K562 (cell line): ENCODE data around the gene RMC1. TPM values are rescaled to one million over a fixed set of nuclear protein-coding genes. Genes with fewer than 3 reads are reported as not detected.
A peak's percentile ranks its signal among the peaks of the same experiment; 100 is the strongest.

Experiments used
- BRF1 ChIP-seq: IDR thresholded peaks from 3 replicates; pipeline ENCODE4 v1.6.1; 2011; ENCODE audit warnings: borderline replicate concordance, mild to moderate bottlenecking; ENCODE audit not compliant: insufficient read length; ENCODE audit errors: extremely low read depth
- CBX5 ChIP-seq: IDR thresholded peaks from 2 replicates; pipeline ENCODE4 v1.6.1; 2014; ENCODE audit warnings: low read depth, borderline replicate concordance
- JUND ChIP-seq, 2 experiments: IDR thresholded peaks; 2 replicates in 1 of 2; 3 replicates in 1 of 2; pipeline ENCODE4 v1.6.1; 2011; ENCODE audit warnings: borderline replicate concordance in 2 of 2, low read depth in 2 of 2, low read length in 2 of 2, improper control_type of control experiment in 1 of 2, missing biosample characterization in 1 of 2, missing genetic modification characterization in 1 of 2, missing genetic modification reagents in 1 of 2
- MAFF ChIP-seq: IDR thresholded peaks from 2 replicates; pipeline ENCODE4 v1.6.1; 2012; ENCODE audit warnings: low read length, improper control_type of control experiment
- NRF1 ChIP-seq, 2 experiments: fragments of 450-650 bp; IDR thresholded peaks in 1 of 2; conservative IDR thresholded peaks in 1 of 2; 2 replicates each; pipeline ENCODE4 v1.6.1; 2014; ENCODE audit warnings: mild to moderate bottlenecking in 2 of 2
- PTRF ChIP-seq: fragments of 450-650 bp; IDR thresholded peaks from 2 replicates; pipeline ENCODE4 v1.6.1; 2016; ENCODE audit warnings: mild to moderate bottlenecking, missing genetic modification characterization, missing compliant biosample characterization
- RAD21 ChIP-seq, 2 experiments: fragments of 250-450 bp in 1 of 2; fragments of 450-650 bp in 1 of 2; sonication (Bioruptor Pico) in 1 of 2; formaldehyde crosslinking in 1 of 2; IDR thresholded peaks in 1 of 2; conservative IDR thresholded peaks in 1 of 2; 2 replicates each; pipeline versions ENCODE4 v1.4.0 to v1.8.0; 2020 to 2022; ENCODE audit warnings: mild to moderate bottlenecking in 2 of 2, moderate library complexity in 1 of 2
- U2AF1 ChIP-seq: fragments of 200-400 bp; formaldehyde crosslinking; optimal IDR thresholded peaks from 2 replicates; pipeline ENCODE3; 2017; ENCODE audit warnings: mild to moderate bottlenecking, low read depth, low read length, moderate library complexity
- ZNF263 ChIP-seq: sonication (generic); formaldehyde crosslinking; IDR thresholded peaks from 2 replicates; pipeline ENCODE4 v1.8.0; 2022; ENCODE audit warnings: mild to moderate bottlenecking, missing genetic modification reagents, borderline replicate concordance
- ZNF507 ChIP-seq: conservative IDR thresholded peaks from 2 replicates; pipeline ENCODE4 v1.6.1; 2017; ENCODE audit warnings: missing genetic modification characterization, missing compliant biosample characterization
- ZNF561 ChIP-seq: fragments of 450-650 bp; formaldehyde crosslinking; conservative IDR thresholded peaks from 2 replicates; pipeline ENCODE4 v1.4.0; 2020; ENCODE audit warnings: mild to moderate bottlenecking, moderate library complexity
- polyA plus RNA-seq, 8 experiments: library from polyadenylated mRNA; depleted of rRNA in 4 of 8; stranded (reverse) in 5 of 8; unstranded in 3 of 8; fragments of >200 nt; fragmentation: Nextera tagmentation in 2 of 8; fragmentation: Illumina TruSeq in 1 of 8; extraction: Ambion mirVana in 2 of 8; extraction: Trizol in 1 of 8; gene quantifications; 2 replicates each; pipeline versions ENCODE4 v1.2.1 to v1.2.3, GENCODE V29; 2011 to 2014; ENCODE audit warnings: inconsistent platforms in 1 of 8, missing spikeins in 1 of 8
- total RNA-seq, 7 experiments: library from RNA; depleted of rRNA in 6 of 7; stranded (reverse); fragments of >200 nt in 6 of 7; fragmentation: Illumina TruSeq in 2 of 7; extraction: Trizol in 2 of 7; gene quantifications; 2 replicates each; pipeline versions ENCODE4 v1.2.1 to v1.2.3, GENCODE V29; 2011 to 2021; ENCODE audit warnings: low replicate concordance in 1 of 7
- TF ChIP-seq, protein P1 (sequence below): fragments of 250-450 bp; sonication (Bioruptor Pico); IDR thresholded peaks from 2 replicates; pipeline ENCODE4 v1.5.0; 2021; ENCODE audit warnings: mild to moderate bottlenecking, borderline replicate concordance
- TF ChIP-seq, protein P2 (sequence below): sonication (generic); formaldehyde crosslinking; IDR thresholded peaks from 2 replicates; pipeline ENCODE4 v1.8.0; 2022; ENCODE audit warnings: mild to moderate bottlenecking, missing genetic modification reagents
- TF ChIP-seq, protein P3 (sequence below), 3 experiments: IDR thresholded peaks in 2 of 3; conservative IDR thresholded peaks in 1 of 3; 2 replicates each; pipeline ENCODE4 v1.5.1; 2011 to 2012; ENCODE audit warnings: low read length in 3 of 3, mild to moderate bottlenecking in 3 of 3, control low read depth in 2 of 3, improper control_type of control experiment in 1 of 3, inconsistent platforms in 1 of 3, low read depth in 1 of 3, mixed read lengths in 1 of 3, moderate library complexity in 1 of 3; ENCODE audit not compliant: insufficient read depth in 2 of 3

Gene RMC1
- total and polyA plus RNA-seq, 9 of the 15 experiments (the other 6 are each of a cell fraction or from before 2014, with no cell fraction given), result 7.5 to 42.4 (median 35.5) TPM

DNA sequence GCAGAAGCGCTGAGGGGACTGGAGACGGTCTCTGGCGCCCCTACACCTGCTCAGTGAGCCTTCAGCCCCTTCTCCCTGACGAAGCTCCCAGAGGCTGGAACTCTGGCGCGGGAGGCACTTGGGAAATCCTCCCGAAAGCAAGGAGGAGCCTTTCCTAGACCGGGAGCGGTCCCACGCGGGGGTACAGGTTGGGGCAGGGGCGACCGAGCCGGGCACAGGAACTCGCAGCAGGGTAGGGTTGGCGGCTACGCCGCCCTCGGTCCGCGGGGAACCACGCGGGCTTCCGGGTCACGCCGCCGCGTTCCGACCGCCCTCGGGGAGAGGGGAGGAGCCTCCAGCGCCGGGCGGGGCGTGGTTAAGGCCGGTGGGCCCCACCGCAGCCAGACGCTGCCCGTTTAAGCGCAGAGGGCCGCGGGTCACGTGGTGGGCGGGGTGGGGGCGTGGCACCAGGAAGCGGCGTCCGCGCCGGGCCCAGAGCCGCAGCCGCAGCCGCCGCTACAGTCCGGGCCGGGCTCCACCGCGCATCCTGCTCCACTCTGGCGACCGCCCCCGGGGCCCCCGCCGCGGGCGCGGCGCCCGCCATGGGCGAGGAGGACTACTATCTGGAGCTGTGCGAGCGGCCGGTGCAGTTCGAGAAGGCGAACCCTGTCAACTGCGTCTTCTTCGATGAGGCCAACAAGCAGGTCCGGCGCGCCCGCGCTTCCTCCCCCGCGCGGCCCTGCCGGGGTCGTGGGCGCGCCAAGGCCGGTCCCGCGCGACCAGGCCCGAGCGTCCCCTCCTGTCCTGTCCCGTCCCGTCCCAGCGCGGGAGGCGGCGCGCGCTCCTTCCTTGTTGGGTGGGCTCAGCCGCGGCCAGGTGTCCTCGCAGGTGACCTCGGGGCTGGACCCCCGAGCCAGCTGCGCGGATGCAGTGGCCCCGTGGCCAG, at the start of gene RMC1 (continued):
- TF ChIP-seq JUND (IDR thresholded peaks at IDR 0.05; ENCODE audit: borderline replicate concordance, low read depth, low read length) (peak; percentile 82), JUND (tag; IDR thresholded peaks at IDR 0.05; ENCODE audit: borderline replicate concordance, low read depth, low read length) (no peak; the same call in 2 of the 3 replicates), ZNF561 (CRISPR knock-in tag) (no peak), CBX5 (no peak), PTRF (tag) (no peak), U2AF1 (no peak), ZNF263 (peak; percentile 62; the same call in 1 of the 2 replicates), ZNF507 (tag) (no peak), MAFF (no peak), RAD21 (CRISPR knock-in tag; conservative IDR thresholded peaks at IDR 0.05 in 1 of 2, IDR thresholded peaks at IDR 0.05 in 1 of 2) (peak in 1 of 2 experiments; percentile 50; a peak in 3 of 4 replicates), BRF1 (no peak), NRF1 (conservative IDR thresholded peaks at IDR 0.05 in 1 of 2, IDR thresholded peaks at IDR 0.05 in 1 of 2) (peak; percentile 73 to 74)
- TF ChIP-seq, protein P1, sequence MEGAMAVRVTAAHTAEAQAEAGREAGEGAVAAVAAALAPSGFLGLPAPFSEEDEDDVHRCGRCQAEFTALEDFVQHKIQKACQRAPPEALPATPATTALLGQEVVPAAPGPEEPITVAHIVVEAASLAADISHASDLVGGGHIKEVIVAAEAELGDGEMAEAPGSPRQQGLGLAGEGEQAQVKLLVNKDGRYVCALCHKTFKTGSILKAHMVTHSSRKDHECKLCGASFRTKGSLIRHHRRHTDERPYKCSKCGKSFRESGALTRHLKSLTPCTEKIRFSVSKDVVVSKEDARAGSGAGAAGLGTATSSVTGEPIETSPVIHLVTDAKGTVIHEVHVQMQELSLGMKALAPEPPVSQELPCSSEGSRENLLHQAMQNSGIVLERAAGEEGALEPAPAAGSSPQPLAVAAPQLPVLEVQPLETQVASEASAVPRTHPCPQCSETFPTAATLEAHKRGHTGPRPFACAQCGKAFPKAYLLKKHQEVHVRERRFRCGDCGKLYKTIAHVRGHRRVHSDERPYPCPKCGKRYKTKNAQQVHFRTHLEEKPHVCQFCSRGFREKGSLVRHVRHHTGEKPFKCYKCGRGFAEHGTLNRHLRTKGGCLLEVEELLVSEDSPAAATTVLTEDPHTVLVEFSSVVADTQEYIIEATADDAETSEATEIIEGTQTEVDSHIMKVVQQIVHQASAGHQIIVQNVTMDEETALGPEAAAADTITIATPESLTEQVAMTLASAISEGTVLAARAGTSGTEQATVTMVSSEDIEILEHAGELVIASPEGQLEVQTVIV, result no peak
- TF ChIP-seq, protein P2, sequence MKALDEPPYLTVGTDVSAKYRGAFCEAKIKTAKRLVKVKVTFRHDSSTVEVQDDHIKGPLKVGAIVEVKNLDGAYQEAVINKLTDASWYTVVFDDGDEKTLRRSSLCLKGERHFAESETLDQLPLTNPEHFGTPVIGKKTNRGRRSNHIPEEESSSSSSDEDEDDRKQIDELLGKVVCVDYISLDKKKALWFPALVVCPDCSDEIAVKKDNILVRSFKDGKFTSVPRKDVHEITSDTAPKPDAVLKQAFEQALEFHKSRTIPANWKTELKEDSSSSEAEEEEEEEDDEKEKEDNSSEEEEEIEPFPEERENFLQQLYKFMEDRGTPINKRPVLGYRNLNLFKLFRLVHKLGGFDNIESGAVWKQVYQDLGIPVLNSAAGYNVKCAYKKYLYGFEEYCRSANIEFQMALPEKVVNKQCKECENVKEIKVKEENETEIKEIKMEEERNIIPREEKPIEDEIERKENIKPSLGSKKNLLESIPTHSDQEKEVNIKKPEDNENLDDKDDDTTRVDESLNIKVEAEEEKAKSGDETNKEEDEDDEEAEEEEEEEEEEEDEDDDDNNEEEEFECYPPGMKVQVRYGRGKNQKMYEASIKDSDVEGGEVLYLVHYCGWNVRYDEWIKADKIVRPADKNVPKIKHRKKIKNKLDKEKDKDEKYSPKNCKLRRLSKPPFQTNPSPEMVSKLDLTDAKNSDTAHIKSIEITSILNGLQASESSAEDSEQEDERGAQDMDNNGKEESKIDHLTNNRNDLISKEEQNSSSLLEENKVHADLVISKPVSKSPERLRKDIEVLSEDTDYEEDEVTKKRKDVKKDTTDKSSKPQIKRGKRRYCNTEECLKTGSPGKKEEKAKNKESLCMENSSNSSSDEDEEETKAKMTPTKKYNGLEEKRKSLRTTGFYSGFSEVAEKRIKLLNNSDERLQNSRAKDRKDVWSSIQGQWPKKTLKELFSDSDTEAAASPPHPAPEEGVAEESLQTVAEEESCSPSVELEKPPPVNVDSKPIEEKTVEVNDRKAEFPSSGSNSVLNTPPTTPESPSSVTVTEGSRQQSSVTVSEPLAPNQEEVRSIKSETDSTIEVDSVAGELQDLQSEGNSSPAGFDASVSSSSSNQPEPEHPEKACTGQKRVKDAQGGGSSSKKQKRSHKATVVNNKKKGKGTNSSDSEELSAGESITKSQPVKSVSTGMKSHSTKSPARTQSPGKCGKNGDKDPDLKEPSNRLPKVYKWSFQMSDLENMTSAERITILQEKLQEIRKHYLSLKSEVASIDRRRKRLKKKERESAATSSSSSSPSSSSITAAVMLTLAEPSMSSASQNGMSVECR (CRISPR knock-in tag), result peak; percentile 81; the same call in 1 of the 2 replicates
- TF ChIP-seq, protein P3, sequence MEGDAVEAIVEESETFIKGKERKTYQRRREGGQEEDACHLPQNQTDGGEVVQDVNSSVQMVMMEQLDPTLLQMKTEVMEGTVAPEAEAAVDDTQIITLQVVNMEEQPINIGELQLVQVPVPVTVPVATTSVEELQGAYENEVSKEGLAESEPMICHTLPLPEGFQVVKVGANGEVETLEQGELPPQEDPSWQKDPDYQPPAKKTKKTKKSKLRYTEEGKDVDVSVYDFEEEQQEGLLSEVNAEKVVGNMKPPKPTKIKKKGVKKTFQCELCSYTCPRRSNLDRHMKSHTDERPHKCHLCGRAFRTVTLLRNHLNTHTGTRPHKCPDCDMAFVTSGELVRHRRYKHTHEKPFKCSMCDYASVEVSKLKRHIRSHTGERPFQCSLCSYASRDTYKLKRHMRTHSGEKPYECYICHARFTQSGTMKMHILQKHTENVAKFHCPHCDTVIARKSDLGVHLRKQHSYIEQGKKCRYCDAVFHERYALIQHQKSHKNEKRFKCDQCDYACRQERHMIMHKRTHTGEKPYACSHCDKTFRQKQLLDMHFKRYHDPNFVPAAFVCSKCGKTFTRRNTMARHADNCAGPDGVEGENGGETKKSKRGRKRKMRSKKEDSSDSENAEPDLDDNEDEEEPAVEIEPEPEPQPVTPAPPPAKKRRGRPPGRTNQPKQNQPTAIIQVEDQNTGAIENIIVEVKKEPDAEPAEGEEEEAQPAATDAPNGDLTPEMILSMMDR (IDR thresholded peaks at IDR 0.05 in 2 of 3, conservative IDR thresholded peaks at IDR 0.05 in 1 of 3; ENCODE audit: insufficient read depth in 2 of 3, low read depth in 1 of 3, low read length in 3 of 3), result peak; percentile 33 to 53 (median 45)
